ENCODE measurements around the gene IL20RA.

The IL20RA gene

GRCh38 chr6:136989571-136990241 is 55.1 kb downstream of the IL20RA start:
- H3K9me2 ChIP-seq (replicated peaks; ENCODE audit: insufficient read depth, low read length), result no peaks in the 10 kb centered on the region
- TF ChIP-seq EZH2 (optimal IDR thresholded peaks at IDR 0.05; ENCODE audit: low read depth, low read length), result no peak
- TF ChIP-seq EZH2phosphoT487 (IDR thresholded peaks at IDR 0.05; ENCODE audit: low read length), result no peak
- TF ChIP-seq, protein P1, sequence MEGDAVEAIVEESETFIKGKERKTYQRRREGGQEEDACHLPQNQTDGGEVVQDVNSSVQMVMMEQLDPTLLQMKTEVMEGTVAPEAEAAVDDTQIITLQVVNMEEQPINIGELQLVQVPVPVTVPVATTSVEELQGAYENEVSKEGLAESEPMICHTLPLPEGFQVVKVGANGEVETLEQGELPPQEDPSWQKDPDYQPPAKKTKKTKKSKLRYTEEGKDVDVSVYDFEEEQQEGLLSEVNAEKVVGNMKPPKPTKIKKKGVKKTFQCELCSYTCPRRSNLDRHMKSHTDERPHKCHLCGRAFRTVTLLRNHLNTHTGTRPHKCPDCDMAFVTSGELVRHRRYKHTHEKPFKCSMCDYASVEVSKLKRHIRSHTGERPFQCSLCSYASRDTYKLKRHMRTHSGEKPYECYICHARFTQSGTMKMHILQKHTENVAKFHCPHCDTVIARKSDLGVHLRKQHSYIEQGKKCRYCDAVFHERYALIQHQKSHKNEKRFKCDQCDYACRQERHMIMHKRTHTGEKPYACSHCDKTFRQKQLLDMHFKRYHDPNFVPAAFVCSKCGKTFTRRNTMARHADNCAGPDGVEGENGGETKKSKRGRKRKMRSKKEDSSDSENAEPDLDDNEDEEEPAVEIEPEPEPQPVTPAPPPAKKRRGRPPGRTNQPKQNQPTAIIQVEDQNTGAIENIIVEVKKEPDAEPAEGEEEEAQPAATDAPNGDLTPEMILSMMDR (IDR thresholded peaks at IDR 0.05; ENCODE audit: low read length), result no peak
- no peaks in the 10 kb centered on the region for H3K79me2 ChIP-seq (ENCODE audit: low read length)
- H3K9ac ChIP-seq (ENCODE audit: low read length), result no peak overlapping the region
- no peak overlapping the region for H3K4me3 ChIP-seq (ENCODE audit: low read length)
- no peak overlapping the region for H3K4me2 ChIP-seq (ENCODE audit: low read depth, low read length)
- no peaks in the 10 kb centered on the region for H3K4me1 ChIP-seq (ENCODE audit: low read length)
- no peaks in the 10 kb centered on the region for H3K36me3 ChIP-seq (replicated peaks; ENCODE audit: insufficient read depth, low read length)
- no peak overlapping the region for H2AFZ ChIP-seq (ENCODE audit: low read length)
- no peaks in the 10 kb centered on the region for H4K20me1 ChIP-seq (ENCODE audit: insufficient read depth, low read length)
- H3K9me3 ChIP-seq (replicated peaks; ENCODE audit: insufficient read depth, low read length), result no peaks in the 10 kb centered on the region
- H3K27me3 ChIP-seq (replicated peaks; ENCODE audit: insufficient read depth, low read length), result no peaks in the 10 kb centered on the region
- DNase-seq, result no peak
- H3F3A ChIP-seq (ENCODE audit: insufficient read depth, low read length), result no peaks in the 10 kb centered on the region
- no peak overlapping the region for H3K27ac ChIP-seq (ENCODE audit: low read length)

GRCh38 chr6:136987526-136987925 is 57.2 kb downstream of the IL20RA start:
- H4K20me1 ChIP-seq (ENCODE audit: insufficient read depth, low read length), result no peaks in the 10 kb centered on the region
- H3F3A ChIP-seq (ENCODE audit: insufficient read depth, low read length), result no peaks in the 10 kb centered on the region
- H3K27ac ChIP-seq (ENCODE audit: low read length), result no peak overlapping the region
- H3K9ac ChIP-seq (ENCODE audit: low read length), result no peak overlapping the region
- no peaks in the 10 kb centered on the region for H3K36me3 ChIP-seq (replicated peaks; ENCODE audit: insufficient read depth, low read length)
- no peaks in the 10 kb centered on the region for H3K4me1 ChIP-seq (ENCODE audit: low read length)
- H3K79me2 ChIP-seq (ENCODE audit: low read length), result no peaks in the 10 kb centered on the region
- no peak overlapping the region for H3K4me3 ChIP-seq (ENCODE audit: low read length)
- no peaks in the 10 kb centered on the region for H3K27me3 ChIP-seq (replicated peaks; ENCODE audit: insufficient read depth, low read length)
- TF ChIP-seq EZH2phosphoT487 (IDR thresholded peaks at IDR 0.05; ENCODE audit: low read length), result no peak
- TF ChIP-seq, protein P1 (IDR thresholded peaks at IDR 0.05; ENCODE audit: low read length), result no peak
- no peak for TF ChIP-seq EZH2 (optimal IDR thresholded peaks at IDR 0.05; ENCODE audit: low read depth, low read length)
- no peak overlapping the region for H3K4me2 ChIP-seq (ENCODE audit: low read depth, low read length)
- H3K9me2 ChIP-seq (replicated peaks; ENCODE audit: insufficient read depth, low read length), result no peaks in the 10 kb centered on the region
- H3K9me3 ChIP-seq (replicated peaks; ENCODE audit: insufficient read depth, low read length), result no peaks in the 10 kb centered on the region
- no peak overlapping the region for H2AFZ ChIP-seq (ENCODE audit: low read length)
- no peak for DNase-seq

DNA sequence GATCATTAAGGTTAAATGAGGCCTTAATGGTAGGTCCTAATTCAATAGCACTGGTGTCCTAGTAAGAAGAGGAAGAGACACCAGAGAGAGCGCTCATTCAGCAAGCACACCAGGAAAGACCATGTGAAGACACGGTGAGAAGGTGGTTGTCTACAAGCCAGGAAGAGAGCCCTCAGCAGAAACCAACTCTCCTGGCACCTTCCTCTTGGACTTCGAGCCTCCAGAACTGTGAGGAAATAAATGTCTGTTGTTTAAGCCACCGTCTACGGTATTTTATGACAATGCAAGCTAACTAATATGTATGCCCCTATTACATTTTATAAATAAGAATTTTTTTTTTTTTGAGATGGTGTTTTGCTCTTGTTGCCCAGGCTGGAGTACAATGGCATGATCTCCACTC is 59.3 kb downstream of the IL20RA start:
- H4K20me1 ChIP-seq (ENCODE audit: insufficient read depth, low read length), result no peaks in the 10 kb centered on the region
- H3K79me2 ChIP-seq (ENCODE audit: low read length), result no peaks in the 10 kb centered on the region
- no peaks in the 10 kb centered on the region for H3K9me2 ChIP-seq (replicated peaks; ENCODE audit: insufficient read depth, low read length)
- H3K4me1 ChIP-seq (ENCODE audit: low read length), result no peaks in the 10 kb centered on the region
- no peak overlapping the region for H2AFZ ChIP-seq (ENCODE audit: low read length)
- H3K27ac ChIP-seq (ENCODE audit: low read length), result no peak overlapping the region
- H3K27me3 ChIP-seq (replicated peaks; ENCODE audit: insufficient read depth, low read length), result no peaks in the 10 kb centered on the region
- H3K9ac ChIP-seq (ENCODE audit: low read length), result no peak overlapping the region
- no peak overlapping the region for H3K4me2 ChIP-seq (ENCODE audit: low read depth, low read length)
- H3K36me3 ChIP-seq (replicated peaks; ENCODE audit: insufficient read depth, low read length), result no peaks in the 10 kb centered on the region
- no peak overlapping the region for H3K4me3 ChIP-seq (ENCODE audit: low read length)
- no peaks in the 10 kb centered on the region for H3K9me3 ChIP-seq (replicated peaks; ENCODE audit: insufficient read depth, low read length)
- no peaks in the 10 kb centered on the region for H3F3A ChIP-seq (ENCODE audit: insufficient read depth, low read length)
- TF ChIP-seq, protein P1 (IDR thresholded peaks at IDR 0.05; ENCODE audit: low read length), result no peak
- TF ChIP-seq EZH2 (optimal IDR thresholded peaks at IDR 0.05; ENCODE audit: low read depth, low read length), result no peak
- no peak for TF ChIP-seq EZH2phosphoT487 (IDR thresholded peaks at IDR 0.05; ENCODE audit: low read length)
- DNase-seq, result no peak

All from MM.1S (cell line).